HG03565 (cell line): ENCODE results near the gene KCNJ1.

Experiments used
- ATAC-seq: cut with Tn5 transposase; IDR thresholded peaks from one replicate; pipeline ENCODE4 v1.9.1; 2021; ENCODE audit warnings: mild to moderate bottlenecking, moderate library complexity; ENCODE audit not compliant: unreplicated experiment

The KCNJ1 gene

DNA sequence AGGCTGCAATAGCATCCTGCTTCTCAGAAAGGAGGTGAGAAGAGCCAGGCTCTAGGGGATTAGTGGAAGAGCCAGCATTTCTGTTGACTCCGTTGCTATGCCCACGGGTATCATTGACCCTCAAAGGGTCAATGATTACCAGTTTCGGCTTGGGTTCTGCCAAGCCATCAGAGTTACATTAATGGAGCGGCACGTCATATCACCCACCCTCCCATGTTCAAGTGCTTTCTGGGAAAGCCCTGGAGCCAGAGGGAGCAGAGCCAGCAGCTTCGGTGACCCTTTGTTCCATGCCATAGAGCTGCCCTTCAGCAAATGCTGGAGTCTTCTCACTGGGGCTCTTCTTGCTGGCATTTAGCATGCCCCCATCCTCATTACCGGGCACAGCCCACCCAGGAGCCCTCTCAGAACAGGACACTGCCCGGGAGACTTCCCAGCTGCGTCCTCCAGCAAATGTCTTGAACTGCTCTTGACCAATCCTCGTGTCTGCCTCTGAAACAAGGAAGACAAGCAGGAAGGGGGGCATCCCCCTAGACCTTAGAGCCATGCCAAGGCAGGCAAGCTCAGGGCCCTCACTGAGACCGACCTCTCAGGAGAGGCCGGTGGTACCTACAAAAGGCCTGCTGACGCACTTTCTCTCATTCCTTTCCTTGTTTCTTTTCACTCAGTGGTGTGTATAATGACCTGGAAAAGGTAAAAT is 14.6 kb downstream of the KCNJ1 start:
- no peak for ATAC-seq

DNA sequence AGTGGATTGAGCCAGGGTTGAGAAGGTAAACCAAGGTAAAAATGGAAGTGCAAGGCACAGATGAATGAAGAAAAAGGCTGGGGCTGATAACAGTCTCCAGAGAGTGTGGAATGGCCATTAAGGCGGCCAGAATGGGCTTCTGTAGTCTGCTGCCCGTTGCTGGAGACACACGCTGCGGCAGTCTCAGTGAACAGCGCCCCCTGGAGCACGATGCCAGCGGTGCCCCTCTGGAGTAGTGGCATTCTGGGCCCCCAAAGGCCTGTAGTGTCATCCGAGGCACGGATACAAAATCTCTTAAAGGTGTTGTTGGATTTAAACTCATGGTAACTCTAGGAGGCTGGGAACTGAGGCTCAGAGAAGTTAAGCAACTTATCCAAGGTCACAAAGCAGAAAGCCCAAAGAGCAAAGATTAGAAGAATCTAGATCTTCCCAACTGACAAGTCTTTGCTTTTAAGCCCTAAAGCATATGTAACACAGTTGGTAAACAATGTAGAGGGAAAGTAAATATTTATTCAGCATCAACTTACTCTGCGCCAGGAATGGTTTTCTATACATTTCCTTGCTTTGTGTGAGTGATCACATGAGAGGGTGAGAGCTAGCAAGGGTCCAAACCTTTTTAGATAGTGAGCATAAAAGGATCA is 18.2 kb downstream of the KCNJ1 start:
- peak; percentile 78 for ATAC-seq

DNA sequence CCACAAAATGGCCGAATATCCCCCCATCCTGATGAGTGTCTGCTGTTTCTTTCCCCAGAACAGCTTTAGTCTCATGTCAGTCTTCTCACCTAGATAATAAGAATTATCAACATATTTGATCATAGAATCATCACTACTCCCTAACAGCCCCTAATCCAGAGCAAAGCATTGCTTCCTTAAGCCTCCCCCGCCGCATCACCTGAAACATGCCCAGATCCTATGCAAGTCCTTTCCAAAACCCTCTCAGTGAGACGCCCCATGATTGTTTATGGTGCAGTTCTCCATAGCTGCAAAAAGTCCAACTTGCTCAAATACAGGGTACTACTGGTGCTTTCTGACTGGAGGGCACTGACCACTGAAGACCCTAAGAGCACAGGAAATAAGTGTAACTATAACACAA is 20.1 kb downstream of the KCNJ1 start:
- ATAC-seq, result no peak

DNA sequence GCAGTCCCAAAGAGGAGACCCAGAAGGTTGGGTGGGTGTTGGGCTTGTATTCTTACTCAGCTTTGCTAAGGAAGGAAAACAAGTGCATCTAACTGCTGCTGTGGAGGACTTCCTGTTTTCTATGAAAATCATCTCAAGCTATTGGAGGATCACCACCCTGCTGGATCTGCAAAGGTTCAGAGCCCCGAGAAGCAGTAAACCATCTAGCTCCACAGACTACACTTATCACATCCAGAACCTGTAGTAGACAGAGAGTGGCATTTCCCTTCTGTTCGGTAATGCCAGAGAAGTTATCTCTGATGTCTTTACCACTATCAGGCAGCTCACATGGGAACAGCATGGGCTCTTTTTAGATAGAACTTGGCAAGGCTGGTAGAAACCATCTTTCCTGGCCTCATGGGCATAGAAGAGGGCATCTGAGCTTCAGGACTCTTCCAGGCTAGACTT is 21.7 kb downstream of the KCNJ1 start:
- ATAC-seq, result no peak

DNA sequence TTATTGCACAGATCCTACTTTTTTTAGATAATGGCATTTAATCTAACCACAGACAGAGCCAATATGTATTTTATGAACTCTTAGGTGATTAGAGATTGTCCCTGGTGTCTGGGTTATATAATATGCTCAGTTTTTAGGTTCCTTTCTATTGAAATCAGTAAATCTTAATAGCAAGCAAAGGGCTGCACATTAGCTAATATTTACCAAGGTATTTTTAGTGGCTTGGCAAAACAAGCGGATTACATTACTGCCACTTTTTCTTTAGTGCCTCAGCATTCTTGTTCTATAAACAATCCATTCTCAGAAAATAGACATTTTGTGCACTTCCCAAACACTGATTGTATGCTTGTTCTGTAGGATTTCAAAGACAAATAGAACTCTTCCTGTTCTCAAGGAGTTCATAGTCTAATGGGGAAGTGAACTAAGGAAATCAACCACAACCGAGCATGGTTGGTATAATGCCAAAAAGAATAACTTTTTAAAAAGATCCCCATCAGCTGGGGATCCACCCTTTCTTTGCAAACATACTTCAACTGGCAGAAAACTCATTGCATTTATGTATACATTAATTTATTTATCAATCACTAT is 23.8 kb downstream of the KCNJ1 start:
- ATAC-seq, result no peak

DNA sequence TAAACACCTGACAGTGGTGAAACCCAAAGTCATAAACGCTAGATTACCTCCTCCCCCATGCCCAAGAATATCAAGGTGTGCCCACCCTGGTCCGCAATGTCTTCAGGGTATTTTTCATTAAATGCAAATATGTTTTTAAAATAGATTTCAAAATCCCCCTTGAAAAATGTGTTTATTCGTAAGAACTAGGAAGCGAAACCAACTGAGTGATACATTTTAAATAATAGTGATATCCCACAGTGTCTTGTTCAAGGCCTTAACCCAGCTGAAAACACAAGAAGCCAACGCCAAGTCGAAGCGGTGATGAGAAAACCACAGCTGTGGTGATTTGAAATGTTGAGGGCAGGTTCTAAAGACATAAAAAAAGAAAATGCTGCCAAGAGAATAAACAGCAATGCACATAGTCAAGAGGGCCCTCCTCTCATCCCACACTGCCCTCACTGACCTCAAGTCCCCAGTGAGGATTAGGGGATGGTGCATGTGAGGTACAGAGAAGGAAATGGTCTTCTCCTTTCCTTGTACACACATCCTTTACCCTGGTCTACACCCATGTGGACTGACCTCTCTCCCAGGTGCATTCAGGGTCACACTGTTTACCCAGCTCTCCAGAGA is 25.5 kb downstream of the KCNJ1 start:
- ATAC-seq, result peak; percentile 62

DNA sequence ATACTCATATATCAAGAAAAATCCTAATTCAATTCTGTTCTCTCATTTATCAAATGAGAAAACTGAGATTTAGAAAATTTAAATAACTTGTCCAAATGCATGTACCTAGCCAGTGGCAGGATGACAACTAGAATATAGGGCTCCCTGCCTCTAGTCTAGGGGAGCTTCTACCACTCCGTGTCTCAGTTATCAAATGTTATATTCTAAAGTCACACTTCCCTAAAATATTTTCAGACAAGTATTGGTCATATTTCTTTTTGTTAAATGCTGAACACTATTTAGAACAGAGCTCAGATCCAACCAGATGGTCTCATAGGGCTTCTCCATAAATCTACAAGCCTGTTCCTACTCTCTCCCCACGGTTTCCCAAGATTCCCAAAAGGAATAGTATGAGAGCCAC is 26.3 kb downstream of the KCNJ1 start:
- no peak for ATAC-seq

DNA sequence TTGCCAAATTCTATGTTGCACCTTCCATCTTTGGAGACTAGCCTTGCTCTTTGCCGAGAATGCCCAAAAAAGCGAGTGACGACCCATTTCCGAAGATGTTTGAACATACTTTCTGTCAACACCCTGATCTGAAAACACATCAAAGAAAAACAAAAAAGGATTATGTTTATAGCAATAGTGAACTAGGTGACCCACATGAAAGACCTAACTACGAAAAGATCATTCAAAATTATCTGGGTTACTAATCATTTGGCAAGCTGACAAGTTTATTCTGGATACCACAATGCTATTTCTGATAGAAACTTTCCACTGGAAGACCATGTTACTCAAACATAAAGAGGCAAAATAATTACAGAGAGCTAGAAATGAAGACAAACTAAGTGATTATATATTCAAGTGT is 27.0 kb downstream of the KCNJ1 start:
- ATAC-seq, result no peak

DNA sequence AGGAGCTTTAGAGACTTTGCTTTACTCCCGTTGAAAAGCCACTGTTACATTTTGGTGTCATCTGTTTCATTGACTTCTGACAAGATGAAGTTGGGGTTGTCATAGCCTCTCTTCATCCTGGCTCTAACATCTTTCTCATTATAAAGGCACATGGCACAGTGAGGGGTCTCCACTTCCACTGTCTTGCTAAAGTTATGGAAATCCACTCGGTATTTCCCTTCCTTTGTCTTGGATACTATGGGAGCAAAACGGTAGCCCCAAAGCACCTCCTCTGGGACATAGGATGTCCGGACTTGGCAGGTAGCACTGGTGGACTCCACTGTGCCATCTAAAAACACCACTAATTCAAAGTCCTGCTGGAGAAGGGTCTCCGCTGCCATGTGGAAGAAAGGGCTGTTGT is 28.0 kb downstream of the KCNJ1 start:
- no peak for ATAC-seq

DNA sequence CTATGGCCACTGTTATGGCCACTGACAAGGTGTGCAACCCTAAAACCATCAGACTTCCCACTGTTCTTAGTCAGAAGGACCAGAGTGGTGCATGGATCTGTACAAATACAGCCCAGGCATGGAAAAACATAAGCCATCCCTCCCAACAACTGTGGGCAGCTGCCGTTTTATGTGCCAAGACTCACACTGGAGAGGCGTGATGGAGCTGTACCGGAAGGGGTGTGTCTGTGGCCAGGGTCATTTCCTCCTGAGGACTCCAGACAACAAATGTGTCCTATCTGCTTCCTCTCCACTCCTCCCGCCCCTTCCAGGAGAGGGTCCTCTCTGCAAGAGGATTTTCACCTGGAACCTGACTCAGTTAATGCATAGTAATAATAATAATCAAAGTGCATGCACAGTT is 29.5 kb downstream of the KCNJ1 start:
- no peak for ATAC-seq

DNA sequence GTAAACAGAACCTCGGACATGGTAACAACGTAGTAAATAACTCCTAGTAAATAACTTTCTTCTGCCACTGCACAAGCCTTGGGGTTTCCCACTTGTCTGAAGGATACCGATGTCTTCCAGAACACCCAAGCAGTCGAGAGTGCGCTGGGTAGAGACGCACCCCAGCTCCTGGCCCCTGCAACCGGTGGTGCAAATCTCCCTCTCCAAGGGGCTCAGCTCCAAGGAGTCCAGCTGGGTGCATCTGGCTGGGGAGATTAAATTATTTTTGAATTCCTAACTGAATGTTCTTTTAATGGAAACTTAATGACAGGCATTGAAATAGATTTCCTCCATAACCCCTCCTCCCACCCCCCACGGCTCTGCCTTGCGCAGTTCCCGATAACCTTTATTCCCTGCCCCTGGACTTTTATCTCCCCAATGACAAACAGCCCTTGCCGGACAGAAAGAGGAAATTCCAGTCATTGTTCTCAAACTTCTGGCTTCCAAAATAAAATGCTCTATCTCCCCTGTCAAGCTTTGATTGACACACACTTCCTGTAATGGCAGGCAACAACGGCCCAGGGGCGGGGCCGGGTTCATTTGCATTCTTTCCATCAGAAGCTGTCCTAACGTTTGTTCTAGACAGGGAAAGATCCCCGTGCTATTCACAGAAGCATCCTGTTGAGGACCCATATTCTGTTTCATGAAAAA is 31.2 kb downstream of the KCNJ1 start:
- ATAC-seq, result no peak

DNA sequence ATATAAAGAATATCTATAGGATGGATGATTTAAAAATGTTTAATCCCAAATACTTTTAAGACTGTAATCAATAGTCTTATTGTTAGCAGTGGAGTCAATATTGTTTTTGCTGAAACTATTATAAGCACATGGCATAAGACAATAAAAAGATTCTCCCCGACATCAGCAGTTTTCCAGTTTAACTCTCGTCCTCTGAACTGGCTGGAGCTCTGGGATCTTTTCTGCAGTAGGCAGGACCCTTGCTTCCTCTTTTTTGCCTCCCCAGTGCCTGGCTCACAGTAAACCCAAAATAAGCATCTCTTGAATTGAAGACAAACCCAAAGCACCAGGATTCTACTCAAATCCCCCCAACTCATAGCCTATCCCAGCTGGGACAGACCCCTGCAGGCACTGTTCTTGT is 32.9 kb downstream of the KCNJ1 start:
- ATAC-seq, result no peak

DNA sequence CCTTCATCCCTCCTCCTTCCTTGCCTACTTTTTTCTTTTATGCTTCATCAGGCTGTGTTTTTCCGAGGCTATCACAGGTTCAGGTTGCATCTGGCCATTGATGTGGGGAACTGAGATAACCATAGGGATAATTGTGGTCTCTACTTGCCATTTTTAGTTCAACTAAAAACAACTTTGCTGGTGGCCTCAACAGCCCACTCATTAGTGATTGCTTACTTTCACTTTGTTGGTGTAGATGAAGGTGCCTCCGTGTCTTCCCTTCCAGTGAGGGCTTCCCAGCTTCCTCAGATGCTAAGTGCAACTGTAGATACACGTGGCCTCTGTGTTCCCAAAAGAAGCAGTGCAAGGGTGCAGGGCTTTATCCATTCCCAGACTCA is 35.0 kb downstream of the KCNJ1 start:
- peak; percentile 63 for ATAC-seq

DNA sequence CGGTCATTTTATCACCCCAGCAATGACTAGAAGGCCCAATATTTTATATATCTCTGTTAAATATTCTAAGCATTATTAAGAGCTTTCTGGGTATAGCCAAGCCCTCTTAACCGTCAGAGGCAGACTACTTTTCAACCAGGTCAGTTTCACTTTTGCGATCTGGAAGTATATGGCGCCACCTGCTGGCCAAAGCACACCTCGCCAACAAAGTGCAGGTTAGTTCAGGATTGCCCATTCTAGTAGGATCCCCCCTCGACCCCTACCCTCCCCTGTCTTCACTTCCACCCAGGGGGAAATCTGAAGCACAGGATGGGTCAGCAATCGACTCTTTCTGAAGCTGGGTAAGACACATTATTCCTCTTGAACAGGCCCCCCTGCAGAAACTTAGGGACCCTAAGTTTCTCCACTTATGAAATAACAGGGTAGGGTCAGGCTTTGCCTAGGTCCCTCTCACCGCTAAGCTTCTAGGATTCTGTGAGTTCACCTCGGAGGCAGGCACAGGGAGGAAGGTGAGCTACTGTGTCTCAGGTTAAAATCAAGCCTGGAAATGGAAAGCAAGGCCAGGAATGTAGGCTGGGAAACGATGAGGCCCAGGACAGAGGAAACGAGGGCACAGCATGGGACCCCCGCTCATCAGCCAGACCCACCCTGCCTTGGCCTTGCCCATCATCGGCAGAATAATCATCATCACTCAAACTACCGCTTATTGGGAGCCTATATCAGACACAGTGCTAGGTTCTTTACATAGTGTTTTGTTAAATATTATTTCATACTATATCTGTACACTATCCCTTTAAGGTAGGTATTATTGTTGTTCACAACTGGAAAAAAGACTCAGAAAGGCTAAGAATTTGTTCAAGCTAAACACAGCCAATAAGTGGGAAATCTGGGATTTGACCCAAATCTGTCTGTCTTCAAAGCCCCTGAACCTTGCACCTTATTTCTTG is 35.6 kb downstream of the KCNJ1 start:
- peak; percentile 62 for ATAC-seq

DNA sequence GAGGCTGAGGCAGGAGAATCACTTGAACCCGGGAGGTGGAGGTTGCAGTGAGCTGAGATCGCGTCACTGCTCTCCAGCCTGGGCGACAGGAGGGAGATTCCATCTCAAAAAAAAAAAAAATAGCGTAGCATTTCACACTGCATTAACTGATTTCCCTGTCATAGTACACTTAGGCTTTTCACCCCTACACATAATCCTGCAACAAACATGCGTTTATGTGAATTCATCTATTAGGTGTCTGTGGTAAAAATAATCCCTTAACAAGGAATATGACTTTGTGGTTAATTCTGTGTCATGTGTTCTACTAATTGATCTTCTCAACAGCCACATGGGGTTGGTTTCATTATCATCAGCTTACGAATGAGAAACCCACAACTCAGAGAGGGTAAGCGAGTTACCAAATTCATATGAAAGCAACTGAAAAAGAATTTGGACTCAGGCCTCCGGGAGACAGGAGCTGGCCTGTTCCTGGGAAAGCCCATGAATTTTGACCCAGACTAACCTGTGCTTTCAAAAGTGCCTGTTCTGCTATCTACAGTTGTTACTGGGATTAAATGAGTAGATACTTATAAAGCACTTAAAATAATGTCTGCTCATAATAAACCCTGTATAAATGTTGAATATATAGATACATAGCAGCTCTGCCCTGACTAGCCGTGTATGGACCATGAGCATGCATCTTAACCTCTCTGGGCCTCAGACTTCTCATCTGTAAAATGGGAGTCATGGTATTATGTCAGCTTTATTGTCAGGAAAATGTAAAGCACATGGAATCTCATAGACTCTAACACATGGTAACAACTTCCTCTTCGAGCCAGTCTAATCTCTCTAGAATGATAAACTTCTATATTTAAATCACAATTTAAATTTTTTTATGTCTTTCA is 36.6 kb downstream of the KCNJ1 start:
- ATAC-seq, result peak; percentile 36

DNA sequence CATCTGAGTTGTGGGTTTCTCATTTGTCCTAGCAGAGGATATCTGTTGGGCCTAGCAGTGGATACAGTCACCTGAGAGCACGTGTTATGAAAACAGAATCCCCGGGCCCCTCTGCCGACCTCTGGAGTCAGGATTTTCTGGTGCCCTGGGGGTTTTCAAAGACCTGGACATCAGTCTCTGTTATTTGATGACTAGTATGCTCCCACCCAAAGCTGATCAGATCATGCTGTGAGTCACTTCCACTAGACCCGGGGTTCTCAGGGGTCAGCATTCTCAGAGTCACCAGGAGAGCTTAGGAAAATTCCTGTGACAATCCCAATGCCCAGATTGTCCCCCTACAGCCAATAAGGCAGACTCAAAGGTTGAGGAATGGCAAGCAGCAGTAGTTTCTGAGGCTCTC is 38.7 kb downstream of the KCNJ1 start:
- no peak for ATAC-seq

DNA sequence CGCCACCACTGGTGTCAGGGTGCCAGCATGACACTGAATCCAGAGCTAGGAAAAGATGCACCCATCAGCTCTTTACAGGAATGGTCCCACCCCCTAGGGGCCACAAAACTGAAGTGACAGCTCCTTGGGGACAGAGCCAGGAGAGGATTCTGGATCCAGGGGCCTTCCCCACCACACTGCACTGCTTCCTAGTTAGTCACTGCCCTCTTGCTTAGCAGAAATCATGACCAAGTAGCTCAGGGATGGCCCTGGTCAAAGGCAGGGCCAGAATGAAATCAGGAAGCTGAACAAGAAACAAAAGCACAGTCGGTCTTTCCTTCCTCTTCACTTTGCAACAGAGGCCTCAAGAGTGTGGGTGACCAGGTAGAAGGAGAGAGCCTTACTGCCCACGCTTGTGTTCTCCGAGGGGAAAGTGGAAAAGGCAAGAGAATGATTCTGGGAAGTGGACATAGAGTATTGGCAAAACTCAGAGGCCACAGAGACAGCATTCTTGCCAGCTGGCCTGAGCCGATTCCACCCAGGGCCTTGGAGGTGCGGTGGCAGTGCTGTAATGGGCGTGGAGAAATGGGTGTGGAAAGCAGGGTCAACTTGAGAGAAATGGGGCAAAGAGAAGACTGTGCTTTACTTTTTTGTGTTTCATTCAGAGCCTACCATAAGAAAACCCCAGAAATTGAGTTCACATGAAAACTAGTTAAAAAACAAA is 39.8 kb downstream of the KCNJ1 start:
- no peak for ATAC-seq

DNA sequence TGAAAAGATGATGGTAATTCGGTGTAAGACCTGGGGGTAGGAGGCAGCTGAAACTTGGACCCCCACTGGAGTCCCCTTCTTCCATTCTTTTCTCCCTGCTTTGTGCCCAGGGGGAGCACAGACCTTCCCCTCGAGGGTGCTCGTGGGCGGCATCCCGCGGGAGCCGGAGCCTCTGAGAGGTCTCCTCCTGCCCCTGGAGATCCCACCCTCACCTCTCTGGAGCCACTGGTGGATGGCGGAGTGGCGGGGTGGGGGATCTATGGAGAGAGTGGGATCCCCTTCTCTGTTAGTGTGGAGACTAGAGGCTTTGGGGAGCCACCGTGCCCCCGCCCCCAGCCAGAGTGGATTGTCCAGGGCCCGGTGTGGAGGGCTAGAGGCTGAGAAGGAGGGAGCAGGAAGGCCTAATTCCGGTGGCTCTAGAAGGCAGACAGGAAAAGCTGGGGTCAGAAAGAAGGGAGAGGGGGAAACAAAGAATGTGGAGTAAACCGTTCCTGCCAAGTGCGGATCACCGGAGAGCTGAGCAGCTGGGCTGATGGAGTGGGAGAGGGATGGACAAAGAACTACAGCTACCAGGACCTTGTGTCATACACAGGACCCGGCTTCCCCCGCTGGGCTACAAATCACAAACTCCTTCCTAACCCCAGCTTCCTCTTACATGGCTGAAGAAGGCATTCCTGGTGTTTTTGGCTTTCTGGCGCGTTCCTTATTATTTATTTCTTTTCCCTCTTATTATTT is 41.9 kb downstream of the KCNJ1 start:
- ATAC-seq, result no peak
